ENCODE results near the gene SCNN1B. TPM values are rescaled to one million over a fixed set of nuclear protein-coding genes. Genes with fewer than 3 reads are reported as not detected.

The SCNN1B gene
- total RNA-seq, 1 donor from 2014 or later = not detected

DNA sequence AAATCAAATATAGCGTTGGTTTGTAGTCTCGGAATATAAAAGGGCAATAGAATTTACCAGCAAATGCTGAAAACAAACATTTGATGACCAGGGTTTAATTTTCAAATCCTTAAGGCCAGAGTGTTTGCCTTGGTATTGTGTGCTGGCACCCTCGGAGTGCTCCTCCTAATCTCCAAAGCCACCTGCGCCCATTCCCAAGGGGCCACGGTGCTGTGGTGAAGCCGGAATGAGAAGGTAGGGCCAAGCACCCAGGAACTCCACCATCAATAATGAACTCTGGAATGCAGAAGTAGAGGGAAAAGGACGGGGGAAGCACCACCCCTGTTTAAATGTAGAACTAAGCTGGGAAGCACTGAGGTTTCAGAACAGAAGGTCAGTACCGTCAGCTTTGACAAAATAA lies 99.0 kb downstream of the SCNN1B start:
- intact Hi-C loops (cut with micrococcal nuclease) = no loop called here

DNA sequence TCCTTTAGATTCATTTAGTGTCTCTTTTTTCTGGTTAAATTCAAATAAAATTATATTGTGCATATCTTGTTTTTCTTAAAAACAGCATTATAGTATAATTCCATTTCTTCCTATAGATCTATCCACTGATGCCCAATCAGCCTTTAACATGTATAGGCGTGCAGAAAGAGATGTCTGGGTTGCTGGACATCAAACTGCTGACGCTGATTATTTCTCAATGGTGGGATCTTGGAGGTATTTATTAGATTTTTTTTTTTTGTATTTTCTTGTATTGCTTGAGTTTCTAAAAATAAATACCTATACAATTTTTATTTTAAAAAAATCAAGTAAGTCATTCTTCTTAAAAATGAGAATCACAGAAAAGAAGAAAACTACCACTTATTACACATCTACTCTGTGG lies 100.0 kb downstream of the SCNN1B start:
- intact Hi-C loops (cut with micrococcal nuclease) = no loop called here

- intact Hi-C loops (cut with micrococcal nuclease) = no loop called here
These were observed 101.4 kb downstream of the SCNN1B start for GRCh38 chr16:23403547-23403946.

GRCh38 chr16:23406024-23406423 lies 103.9 kb downstream of the SCNN1B start:
- intact Hi-C loops (cut with micrococcal nuclease) = no loop called here

DNA sequence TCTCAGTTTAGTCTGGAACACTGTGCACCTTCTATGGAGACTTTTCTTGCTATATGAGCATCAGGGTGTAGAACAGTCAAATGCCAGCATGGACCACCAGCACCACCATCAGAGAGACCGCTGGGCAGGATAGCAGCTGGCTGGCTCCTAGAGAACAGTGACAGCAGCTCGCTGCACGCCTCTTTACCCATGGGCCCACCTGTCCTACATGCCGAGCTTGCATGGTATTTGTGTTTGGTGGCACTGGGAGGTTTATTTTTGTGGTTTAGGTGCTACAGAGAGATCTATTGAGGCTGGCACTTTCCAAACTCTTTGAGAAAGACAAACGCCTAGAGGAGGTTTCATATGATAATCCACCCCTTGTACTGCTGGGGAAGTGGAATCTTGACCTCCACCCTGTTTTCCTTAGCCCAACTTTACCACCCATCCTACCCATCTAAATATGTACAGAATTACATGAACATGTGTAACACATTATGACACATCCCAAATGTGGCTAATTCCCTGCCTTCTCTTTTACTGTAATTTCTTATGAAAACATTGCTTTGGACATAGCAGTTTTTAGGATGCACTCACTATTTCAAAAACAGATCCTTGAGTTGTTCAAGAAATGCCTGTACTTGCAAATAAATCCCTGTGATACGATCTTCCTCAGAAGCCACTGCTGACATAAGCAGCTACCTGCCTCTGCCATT lies 104.6 kb downstream of the SCNN1B start:
- intact Hi-C loops (cut with micrococcal nuclease) = no loop called here

DNA sequence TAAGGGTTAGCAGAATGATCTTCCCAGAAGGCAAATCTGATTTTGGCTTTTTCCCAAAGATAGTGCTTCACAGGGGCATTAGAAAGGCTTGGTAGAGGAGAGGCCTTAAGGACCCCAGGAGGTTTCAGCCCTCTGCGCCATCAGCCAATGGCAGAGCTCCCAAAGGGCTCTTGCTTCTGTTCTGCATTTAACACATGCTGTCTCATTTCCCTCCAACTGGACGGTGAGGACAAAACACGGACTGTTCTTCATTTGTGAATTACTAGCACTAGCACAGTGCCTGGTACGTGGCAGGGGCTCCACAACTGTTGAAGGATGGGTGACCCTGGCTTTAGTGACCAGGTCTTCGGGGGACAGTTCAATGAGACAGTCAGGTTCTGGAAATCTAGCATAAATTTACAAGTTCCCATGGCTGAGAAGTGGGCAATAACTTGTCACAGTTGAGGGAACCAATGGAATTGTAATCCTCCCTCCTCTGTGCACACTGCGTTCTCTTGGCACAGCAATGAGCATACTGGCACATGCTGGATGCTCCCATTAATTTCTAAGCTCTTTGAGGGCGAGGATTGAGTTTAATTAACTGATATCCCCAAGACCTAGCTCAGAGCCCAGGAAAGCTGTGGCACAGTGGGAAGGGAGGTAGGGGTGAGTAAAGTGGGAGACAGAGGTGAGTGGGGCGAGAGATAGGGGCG lies 105.5 kb downstream of the SCNN1B start:
- intact Hi-C loops (cut with micrococcal nuclease) = no loop called here

DNA sequence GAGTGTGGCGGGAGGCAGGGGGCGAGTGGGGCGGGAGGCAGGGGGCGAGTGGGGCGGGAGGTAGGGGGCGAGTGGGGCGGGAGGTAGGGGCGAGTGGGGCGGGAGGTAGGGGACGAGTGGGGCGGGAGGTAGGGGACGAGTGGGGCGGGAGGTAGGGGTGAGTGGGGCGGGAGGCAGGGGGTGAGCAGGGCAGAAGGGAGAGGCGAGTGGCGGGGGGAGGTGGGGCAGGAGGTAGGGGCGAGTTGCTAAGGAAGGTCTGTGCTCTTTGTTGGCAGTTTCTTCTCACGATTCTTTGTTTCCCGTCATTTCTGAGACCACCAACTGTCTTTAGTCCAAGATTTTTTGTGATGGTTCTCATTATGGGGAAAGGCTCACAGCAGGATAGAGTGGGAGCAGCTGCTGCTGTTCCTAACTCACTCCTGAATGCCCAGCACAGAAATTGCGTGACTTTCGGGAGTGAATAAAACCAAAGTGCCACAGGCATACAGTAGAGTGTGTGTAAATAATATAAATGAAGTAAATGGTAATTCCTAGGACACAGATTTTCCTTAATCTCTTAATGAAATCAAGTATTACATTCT lies 106.2 kb downstream of the SCNN1B start:
- intact Hi-C loops (cut with micrococcal nuclease) = no loop called here

GRCh38 chr16:23408823-23409298 lies 106.8 kb downstream of the SCNN1B start:
- intact Hi-C loops (cut with micrococcal nuclease) = no loop called here

- intact Hi-C loops (cut with micrococcal nuclease) = no loop called here
These were observed 107.4 kb downstream of the SCNN1B start for GRCh38 chr16:23409522-23409921.

GRCh38 chr16:23410176-23410575 lies 108.1 kb downstream of the SCNN1B start:
- intact Hi-C loops (cut with micrococcal nuclease) = no loop called here

DNA sequence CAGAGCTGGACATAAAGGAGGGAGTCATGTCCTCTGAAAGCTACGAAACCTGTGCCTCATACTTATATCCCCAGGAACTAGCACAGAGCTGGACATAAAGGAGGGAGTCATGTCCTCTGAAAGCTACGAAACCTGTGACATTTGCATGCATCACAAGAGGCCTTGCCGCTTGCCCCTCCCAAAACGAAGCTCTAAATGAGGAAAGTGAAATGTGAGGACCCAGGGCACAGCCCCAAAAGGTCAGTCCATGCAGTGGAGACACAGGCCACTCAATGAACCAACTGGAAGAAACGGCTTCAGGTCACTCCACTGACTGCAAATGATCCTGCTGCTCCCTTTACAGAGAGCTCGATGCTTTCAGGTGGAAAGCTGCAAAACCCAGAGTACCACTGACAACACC lies 112.6 kb downstream of the SCNN1B start:
- intact Hi-C loops (cut with micrococcal nuclease) = loop anchor here (5.0 kb wide), 1 partner anchor 232 kb away; the partner anchor contains the start of gene SCNN1G

GRCh38 chr16:23416816-23417215 lies 114.7 kb downstream of the SCNN1B start:
- intact Hi-C loops (cut with micrococcal nuclease) = loop anchor here (5.0 kb wide), 1 partner anchor 235 kb away; the partner anchor contains the start of gene SCNN1G

DNA sequence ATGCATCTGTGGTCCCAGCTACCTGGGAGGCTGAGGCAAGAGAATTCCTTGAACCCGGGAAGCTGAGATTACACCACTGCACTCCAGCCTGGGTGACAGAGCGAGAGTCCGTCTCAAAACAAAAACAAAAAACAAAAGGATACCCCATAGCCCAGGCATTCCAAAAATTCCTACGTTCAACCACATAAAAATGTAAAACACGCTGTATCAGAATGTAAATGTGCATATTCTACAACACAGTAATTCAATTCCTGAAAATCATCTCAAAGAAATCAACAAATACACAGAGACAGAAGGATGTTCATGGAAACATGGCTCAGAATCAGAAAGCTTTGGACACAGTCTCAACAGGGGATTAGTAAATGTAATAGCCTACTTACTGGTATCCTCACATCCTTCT lies 117.9 kb downstream of the SCNN1B start:
- intact Hi-C loops (cut with micrococcal nuclease) = no loop called here

GRCh38 chr16:23423496-23424049 lies 121.5 kb downstream of the SCNN1B start:
- intact Hi-C loops (cut with micrococcal nuclease) = no loop called here

DNA sequence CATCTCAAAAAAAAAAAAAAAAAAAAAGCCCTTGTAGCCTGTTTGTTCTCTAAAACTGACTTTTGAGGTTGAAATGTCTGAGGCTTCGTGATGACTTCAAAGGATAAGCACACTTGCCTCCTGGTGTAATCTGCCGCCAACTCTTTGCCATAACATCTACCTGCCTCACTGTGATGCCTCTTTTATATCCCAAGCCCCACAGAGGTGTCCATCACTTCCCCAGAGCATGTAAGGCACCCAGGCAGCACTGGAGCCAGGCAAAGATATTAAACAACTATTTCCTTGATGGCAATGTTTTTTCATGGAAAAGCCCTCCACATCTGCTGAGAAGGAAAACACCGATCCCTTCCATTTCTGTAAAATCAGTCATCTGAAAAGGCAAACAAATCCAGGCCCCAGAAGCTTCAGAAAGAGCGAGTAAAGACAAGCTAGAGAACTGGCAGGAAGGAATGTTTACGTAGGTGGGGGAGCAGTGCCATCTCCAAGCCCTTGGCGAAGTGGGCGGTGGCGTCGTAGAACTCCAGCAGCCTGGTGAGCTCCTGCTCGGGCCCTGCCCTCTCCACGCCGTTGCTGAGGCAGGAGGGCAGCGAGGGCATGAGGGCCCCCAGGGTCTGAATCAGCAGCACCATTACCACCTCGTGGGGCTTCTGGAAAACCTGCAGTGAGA lies 122.3 kb downstream of the SCNN1B start:
- intact Hi-C loops (cut with micrococcal nuclease) = no loop called here

- intact Hi-C loops (cut with micrococcal nuclease) = no loop called here
These were observed 126.2 kb downstream of the SCNN1B start for GRCh38 chr16:23428351-23428750.

Other genes with a start within 250 kb of the SCNN1B start
- 6.8 and 7.7 TPM in 2 replicates for gene USP31, start 152.8 kb upstream of the SCNN1B start, total RNA-seq
- gene SCNN1G, start 119.6 kb upstream of the SCNN1B start, total RNA-seq = not detected in 2 replicates
- gene COG7, start 150.9 kb downstream of the SCNN1B start, total RNA-seq = 19.3 and 20.0 TPM in 2 replicates
- gene GGA2, start 208.2 kb downstream of the SCNN1B start, total RNA-seq = 124 and 126 TPM in 2 replicates

All from T-helper 2 cell treated with Interferon-gamma antibody and Interleukin-4, amounts not matched to agents 100 ng/mL and 5 ng/mL, for 36 hours (primary cell).